ENCODE measurements around the gene NDE1.
"Not testable (repeated sequence)": the region's sequence is repeated elsewhere in the genome, so short reads cannot be mapped to it uniquely, and the experiment has no call there.

The NDE1 gene, protein sequence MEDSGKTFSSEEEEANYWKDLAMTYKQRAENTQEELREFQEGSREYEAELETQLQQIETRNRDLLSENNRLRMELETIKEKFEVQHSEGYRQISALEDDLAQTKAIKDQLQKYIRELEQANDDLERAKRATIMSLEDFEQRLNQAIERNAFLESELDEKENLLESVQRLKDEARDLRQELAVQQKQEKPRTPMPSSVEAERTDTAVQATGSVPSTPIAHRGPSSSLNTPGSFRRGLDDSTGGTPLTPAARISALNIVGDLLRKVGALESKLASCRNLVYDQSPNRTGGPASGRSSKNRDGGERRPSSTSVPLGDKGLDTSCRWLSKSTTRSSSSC

GRCh38 chr16:15650019-15650697 lies at the start of gene NDE1:
Gene NDE1 (plus strand): TSS chr16:15650245. CDS start chr16:15664779, 14,534 bp downstream.
- peak; percentile 87 to 89 for DNase-seq

- no peak for DNase-seq
These were observed 48.7 kb upstream of the NDE1 start for GRCh38 chr16:15601212-15601879.

- DNase-seq, result no peak
These were observed 47.6 kb upstream of the NDE1 start for GRCh38 chr16:15602285-15603044.

DNA sequence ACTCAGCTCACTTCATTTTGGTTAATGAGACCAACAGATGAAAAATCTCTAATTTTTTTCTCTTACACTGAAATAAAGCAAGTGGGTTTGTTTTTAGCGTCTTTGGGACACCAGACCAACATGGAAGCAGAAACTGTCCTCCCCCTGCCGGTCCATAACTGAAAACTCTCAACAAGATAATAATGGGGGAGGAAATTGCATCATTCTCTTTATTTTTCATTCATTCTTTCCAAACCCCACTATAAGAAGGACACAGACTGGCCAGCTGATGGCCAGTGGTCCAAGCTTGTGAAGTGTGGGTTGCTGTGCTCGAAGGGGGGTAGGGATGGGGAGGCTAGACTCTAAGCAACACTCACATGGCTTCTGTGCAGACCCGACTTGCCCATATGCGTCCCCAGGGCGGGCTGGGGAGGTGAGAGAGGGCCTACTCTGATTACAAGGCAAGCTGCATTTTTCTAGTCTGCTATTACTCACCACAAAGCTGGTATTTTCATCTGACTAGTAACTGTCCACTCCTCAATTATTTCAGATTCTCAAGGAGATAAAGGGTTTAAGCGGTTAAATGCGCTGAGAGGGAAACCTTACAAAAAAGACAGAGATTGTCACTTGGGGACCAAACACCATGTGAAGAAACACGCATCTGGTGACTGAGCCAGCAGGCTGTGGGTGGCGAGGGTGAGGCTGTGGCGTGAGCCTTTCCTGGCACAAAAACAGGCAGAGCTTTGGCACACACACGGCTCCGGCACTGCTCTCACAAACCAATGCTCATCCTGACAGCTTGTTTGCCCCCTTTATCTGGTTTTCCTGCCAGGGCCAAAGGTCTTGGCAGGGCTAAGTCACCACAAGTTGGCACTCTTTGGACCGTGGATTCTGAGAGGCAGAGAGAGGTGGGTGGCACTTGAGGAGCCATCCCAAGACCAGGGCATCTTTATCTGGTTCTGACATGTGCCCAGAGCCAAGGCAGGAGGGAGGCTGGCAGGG lies 45.3 kb upstream of the NDE1 start:
- DNase-seq, result no peak

- DNase-seq, result no peak
These were observed 44.1 kb upstream of the NDE1 start for GRCh38 chr16:15605839-15606517.

DNA sequence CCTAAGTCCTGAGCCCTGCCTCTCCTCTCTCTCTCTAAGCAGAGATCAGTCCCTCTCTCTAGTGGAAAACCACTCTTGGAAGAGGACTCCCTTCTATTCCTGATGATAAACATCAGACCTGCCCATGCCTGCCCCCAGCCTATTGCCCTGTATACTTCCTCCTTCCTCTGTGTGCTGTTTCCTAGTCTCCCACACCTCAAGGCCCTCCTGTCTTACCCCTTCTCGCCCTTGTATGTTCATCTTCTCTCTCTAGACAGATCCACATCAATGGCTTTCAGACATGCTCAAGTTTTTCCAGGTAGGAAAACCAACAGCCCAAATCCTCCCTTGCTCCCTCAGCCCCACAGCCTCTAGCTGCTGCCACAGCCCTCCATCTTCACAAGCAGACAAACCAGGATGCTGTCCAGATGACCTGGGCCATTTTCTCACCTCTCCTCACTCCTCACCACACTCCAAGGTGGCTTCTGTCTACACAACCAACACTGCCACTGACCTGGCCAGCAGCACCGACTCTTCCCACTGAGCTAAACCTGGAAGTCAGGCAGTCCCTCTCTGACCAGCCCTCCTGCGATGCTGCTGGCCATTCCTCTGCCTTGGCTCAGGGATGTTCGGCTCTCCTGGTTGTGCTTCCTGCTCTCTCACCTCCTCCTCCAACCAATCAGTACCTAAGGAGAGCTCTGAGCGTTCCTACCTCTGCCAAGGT lies 43.4 kb upstream of the NDE1 start:
- DNase-seq, result no peak

GRCh38 chr16:15607221-15607699 lies 42.8 kb upstream of the NDE1 start:
- not testable (repeated sequence) for DNase-seq

GRCh38 chr16:15607700-15608396 lies 42.2 kb upstream of the NDE1 start:
- no peak for DNase-seq

DNA sequence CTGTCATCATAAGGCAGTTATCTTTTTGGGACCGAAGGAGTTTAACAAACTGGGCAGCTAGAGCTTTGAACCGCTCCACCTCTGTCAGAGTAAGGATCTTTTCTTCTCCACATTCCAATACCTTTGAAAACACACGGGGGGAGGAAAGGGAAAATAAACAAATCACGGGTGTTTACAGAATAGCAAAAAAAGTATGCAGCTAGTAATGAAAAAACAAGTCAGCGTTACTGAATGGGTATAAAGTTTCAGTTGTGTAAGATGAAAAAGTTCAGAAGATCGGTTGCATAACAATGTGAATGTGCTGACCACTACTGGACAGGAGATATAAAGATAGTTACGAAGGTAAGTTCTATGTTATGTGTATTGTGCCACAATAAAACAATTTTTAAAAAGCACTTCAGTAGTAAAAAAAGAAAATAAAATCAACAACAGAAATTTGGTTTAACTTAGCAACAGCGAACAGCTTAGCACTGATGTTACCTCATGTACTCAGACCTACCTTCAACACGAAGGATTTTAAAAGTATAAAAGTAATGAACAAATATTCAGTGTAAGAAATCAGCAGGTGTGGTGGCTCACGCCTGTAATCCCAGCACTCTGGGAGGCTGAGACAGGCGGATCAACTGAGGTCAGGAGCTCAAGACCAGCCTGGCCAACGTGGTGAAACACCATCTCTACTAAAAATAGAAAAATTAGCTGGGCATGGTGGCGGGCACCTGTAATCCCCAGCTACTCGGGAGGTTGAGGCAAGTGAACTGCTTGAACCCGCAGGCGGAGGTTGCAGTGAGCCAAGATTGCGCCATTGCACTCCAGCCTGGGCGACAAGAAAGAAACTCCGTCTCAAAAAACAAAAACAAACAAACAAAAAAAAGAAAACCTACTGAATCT lies 41.4 kb upstream of the NDE1 start:
- DNase-seq, result no peak

- no peak for DNase-seq
These were observed 40.8 kb upstream of the NDE1 start for GRCh38 chr16:15609286-15609649.

DNA sequence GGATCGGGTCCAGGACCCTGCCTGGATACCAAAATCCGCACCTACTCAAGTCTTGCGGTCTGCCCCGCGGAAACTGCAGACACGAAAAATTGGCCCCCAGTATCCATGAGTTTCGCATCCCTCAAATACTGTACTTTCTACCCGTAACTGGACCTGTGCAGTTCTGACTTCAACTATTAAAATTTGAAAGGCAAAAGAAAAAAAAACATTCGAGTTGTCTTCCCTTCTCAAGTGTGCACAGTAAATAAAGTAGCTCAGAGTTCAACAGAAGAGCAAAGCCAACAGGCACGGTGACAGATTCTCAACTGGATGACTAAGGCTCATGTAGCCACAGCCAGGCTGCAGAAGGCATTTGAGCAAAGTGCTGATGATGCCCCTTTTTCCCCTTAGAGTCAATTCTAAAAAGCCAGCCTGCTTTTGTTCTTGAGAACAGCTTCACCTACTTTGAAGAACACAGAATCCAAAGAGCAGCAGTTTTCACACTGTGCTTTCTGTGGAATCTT lies 39.6 kb upstream of the NDE1 start:
- DNase-seq, result no peak

- DNase-seq, result no peak
These were observed 38.4 kb upstream of the NDE1 start for GRCh38 chr16:15611610-15612009.

DNA sequence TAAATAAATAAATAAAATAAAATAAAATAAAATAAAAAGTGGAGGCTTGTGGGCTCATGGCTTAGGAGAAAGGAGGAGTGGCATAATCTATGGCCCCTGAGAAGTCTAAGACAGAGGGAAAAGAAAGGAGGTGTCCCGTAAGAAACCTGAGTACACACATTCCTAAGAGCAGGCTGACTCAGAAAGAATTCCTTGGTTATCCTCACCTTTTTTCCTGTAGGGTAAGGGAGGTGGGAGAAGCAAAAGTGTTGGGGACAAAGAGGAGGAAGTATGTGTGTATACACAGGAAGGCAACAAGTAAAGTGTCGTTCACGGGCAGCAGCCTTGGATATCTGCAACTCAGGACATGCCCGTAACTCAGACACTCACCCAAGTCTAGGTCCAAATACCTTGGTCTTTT lies 36.4 kb upstream of the NDE1 start:
- DNase-seq, result no peak

DNA sequence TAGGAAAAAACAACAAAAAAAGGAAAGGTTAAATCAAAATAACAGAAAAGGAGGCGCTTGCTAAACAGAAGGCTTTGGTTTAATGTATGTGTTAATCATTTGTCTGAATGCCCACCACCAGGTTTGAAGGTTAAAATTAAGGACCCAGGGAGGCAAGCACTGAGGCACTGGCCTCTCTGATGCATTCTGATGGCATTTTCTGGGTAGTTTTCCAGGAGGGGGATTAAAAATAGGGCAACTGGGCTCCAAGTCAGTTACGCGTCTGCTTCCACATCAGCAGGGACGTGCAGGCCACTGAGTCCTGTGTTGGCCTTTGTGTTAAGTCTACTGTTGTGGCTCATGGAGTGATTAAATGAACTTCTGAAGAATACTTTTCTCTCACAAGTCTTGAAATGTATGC lies 34.0 kb upstream of the NDE1 start:
- no peak for DNase-seq

DNA sequence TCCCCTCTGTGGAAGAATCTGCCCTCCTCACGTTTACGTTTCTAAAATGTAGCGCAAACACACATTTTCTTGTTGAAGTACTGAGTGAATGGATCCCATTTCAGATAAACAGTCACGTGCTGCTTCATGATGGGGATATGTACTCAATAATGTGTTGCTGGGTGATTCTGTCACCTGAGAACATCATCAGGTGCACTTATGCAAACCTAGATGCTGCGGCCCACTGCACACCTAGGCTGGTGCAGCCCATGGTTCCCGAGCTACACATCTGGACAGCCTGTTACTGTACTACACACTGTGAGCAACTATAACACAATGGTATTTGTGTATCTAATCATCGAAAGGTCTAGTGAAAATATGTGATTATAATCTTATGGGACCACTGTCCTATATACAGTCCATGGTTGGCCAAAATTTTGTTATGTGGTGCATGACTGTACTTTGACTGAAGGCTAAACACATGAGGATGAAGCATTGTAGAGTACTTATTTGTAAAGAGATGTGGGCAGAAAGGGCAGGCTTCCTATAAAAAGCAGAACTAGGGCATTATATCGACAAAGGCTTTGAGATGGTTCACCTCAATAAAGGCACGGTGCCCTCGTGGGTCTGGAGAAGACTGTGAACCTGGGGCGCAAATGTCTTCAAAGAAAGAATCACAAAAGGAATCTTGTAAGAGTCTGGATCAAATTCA lies 33.4 kb upstream of the NDE1 start:
- DNase-seq, result no peak

DNA sequence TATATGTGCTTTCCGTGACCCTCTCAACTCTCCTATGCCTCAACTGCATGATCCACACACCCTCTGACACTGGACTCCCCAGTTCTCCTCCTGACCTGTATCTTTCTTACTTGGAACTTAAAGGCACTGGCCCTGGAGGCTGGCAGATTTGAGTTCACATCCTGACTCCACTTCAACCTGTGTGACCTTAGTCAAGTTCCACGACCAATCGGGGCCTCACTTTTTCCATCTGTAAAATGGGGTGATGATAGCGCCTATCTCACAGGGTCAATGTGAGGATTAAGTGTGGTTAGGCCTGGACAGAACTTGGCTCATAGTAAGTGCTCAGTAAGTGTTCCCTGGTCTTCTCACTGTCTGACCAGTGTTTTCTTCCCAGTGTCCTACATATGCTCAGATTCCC lies 32.1 kb upstream of the NDE1 start:
- no peak for DNase-seq

DNA sequence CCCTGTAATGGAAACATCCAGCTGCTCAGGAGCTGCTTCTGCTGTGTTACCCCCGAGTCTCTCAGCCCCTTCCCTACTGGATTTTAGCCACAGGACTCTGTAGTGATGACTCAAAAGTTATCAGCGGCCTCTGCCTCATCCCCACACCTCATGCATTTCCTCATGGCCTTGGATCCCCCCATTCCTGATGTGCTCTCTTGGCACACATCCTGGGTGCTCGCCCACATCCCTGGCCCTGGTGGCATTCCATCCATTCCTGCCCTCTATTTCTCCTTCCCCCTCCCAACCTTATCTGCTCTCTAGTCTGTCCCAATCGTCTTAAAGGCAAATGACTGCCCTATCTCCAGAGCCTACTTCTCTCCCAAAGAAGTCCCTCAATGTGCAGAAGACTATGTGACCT lies 31.7 kb upstream of the NDE1 start:
- no peak for DNase-seq

DNA sequence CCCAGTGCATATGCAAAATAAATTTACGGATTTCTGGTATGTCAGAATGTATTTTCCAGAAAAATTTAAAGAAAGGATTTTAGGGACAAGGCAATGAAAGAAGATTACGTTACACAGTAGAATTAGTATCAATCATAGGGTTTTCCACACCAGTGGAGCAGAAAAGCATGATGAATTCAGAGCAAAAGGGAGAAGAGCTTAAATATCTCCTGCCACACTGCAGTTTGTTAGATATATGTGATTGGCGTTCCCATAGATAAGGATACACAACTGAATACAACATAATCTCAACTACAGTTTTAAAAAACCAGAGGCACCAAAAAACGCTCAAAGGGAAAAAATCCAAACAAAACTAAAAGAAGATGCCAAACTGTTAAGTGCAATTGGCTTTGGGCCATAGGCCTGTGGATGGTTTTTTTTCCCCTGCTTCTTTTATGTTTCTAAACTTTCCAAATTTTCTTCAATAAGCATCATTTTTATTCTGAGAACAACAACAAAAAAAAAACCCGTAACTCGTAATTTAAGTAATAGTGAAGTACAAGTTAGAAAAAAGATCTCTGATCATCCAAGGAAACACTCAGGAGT lies 29.3 kb upstream of the NDE1 start:
- DNase-seq, result no peak

All from AML-193 (cell line).